K562 (cell line): ENCODE measurements around the gene CUL5. TPM values are rescaled to one million over a fixed set of nuclear protein-coding genes. Genes with fewer than 3 reads are reported as not detected.

Source experiments
- ATF1 ChIP-seq, 2 experiments: fragments of 450-650 bp in 1 of 2; IDR thresholded peaks; 2 replicates each; pipeline ENCODE4 v1.6.1; 2016; ENCODE audit warnings: missing compliant biosample characterization in 1 of 2, missing genetic modification characterization in 1 of 2
- ATF7 ChIP-seq: fragments of 450-650 bp; IDR thresholded peaks from 2 replicates; pipeline ENCODE4 v1.7.1; 2014; ENCODE audit warnings: mild to moderate bottlenecking, moderate library complexity
- C11orf30 ChIP-seq: fragments of 450-650 bp; IDR thresholded peaks from 2 replicates; pipeline ENCODE4 v1.6.1; 2016; ENCODE audit warnings: low read depth, mild to moderate bottlenecking
- CHD1 ChIP-seq: fragments of 200-600 bp; sonication (generic); IDR thresholded peaks from one replicate; pipeline ENCODE4 v1.6.1; 2012; ENCODE audit warnings: mild to moderate bottlenecking, moderate library complexity, low read length, inconsistent platforms
- CHD2 ChIP-seq: IDR thresholded peaks from 2 replicates; pipeline ENCODE4 v1.6.1; 2011; ENCODE audit warnings: low read depth, low read length
- CTBP1 ChIP-seq: fragments of 450-650 bp; IDR thresholded peaks from 2 replicates; pipeline ENCODE4 v1.6.1; 2016; ENCODE audit warnings: borderline replicate concordance
- CXXC5 ChIP-seq: fragments of 250-450 bp; sonication (Bioruptor Pico); IDR thresholded peaks from 2 replicates; pipeline ENCODE4 v1.8.0; 2022; ENCODE audit warnings: inconsistent platforms, mild to moderate bottlenecking, moderate library complexity
- DPF2 ChIP-seq: fragments of 450-650 bp; IDR thresholded peaks from 2 replicates; pipeline ENCODE4 v1.6.1; 2016
- FOS ChIP-seq: IDR thresholded peaks from 3 replicates; pipeline ENCODE4 v1.6.1; 2011; ENCODE audit not compliant: insufficient read length; ENCODE audit errors: extremely low read depth
- GATAD2A ChIP-seq: fragments of 450-650 bp; IDR thresholded peaks from 2 replicates; pipeline ENCODE4 v1.6.1; 2017
- GTF2F1 ChIP-seq: IDR thresholded peaks from 2 replicates; pipeline ENCODE4 v1.6.1; 2011; ENCODE audit warnings: low read depth, low read length, improper control_type of control experiment
- HDAC6 ChIP-seq: IDR thresholded peaks from 2 replicates; pipeline ENCODE4 v1.6.1; 2012; ENCODE audit warnings: low read depth, mild to moderate bottlenecking, control low read depth, inconsistent platforms, low read length, moderate library complexity
- HNRNPLL ChIP-seq: fragments of 200-400 bp; formaldehyde crosslinking; IDR thresholded peaks from 2 replicates; pipeline ENCODE4 v1.6.1; 2017; ENCODE audit warnings: low read length, low read depth, mild to moderate bottlenecking; ENCODE audit not compliant: poor library complexity, severe bottlenecking
- LCOR ChIP-seq: sonication (generic); formaldehyde crosslinking; IDR thresholded peaks from 2 replicates; pipeline ENCODE4 v1.8.0; 2022; ENCODE audit warnings: mild to moderate bottlenecking, missing genetic modification reagents
- MAX ChIP-seq: sonication (generic); formaldehyde crosslinking; IDR thresholded peaks from 2 replicates; pipeline ENCODE4 v1.9.0; 2022; ENCODE audit warnings: mild to moderate bottlenecking, missing genetic modification reagents
- MTA1 ChIP-seq: fragments of 450-650 bp; IDR thresholded peaks from 2 replicates; pipeline ENCODE4 v1.6.1; 2017; ENCODE audit warnings: borderline replicate concordance
- NRF1 ChIP-seq, 2 experiments: fragments of 450-650 bp; IDR thresholded peaks in 1 of 2; conservative IDR thresholded peaks in 1 of 2; 2 replicates each; pipeline ENCODE4 v1.6.1; 2014; ENCODE audit warnings: mild to moderate bottlenecking in 2 of 2
- POLR2A ChIP-seq: fragments of 450-650 bp; conservative IDR thresholded peaks from 2 replicates; pipeline ENCODE4 v1.6.1; 2016
- RBFOX2 ChIP-seq: fragments of 200-400 bp; formaldehyde crosslinking; IDR thresholded peaks from 2 replicates; pipeline ENCODE4 v1.6.1; 2017; ENCODE audit warnings: low read depth, mild to moderate bottlenecking, low read length, moderate library complexity
- SMARCE1 ChIP-seq: fragments of 450-650 bp; IDR thresholded peaks from 2 replicates; pipeline ENCODE4 v1.7.1; 2016; ENCODE audit warnings: mild to moderate bottlenecking
- SUPT5H ChIP-seq: fragments of 450-650 bp; IDR thresholded peaks from 2 replicates; pipeline ENCODE4 v1.6.1; 2016
- TAF9B ChIP-seq: fragments of 450-650 bp; IDR thresholded peaks from 2 replicates; pipeline ENCODE4 v1.6.1; 2018; ENCODE audit warnings: mild to moderate bottlenecking; ENCODE audit not compliant: partially characterized antibody
- U2AF2 ChIP-seq: fragments of 200-400 bp; formaldehyde crosslinking; optimal IDR thresholded peaks from 2 replicates; pipeline ENCODE3; 2017; ENCODE audit warnings: low read depth, mild to moderate bottlenecking, low read length
- ZNF121 ChIP-seq: sonication (generic); formaldehyde crosslinking; conservative IDR thresholded peaks from 2 replicates; pipeline ENCODE4 v1.8.0; 2022; ENCODE audit warnings: missing genetic modification reagents
- ZNF263 ChIP-seq: sonication (generic); formaldehyde crosslinking; IDR thresholded peaks from 2 replicates; pipeline ENCODE4 v1.8.0; 2022; ENCODE audit warnings: mild to moderate bottlenecking, missing genetic modification reagents, borderline replicate concordance
- ZNF282 ChIP-seq: sonication (generic); formaldehyde crosslinking; IDR thresholded peaks from 2 replicates; pipeline ENCODE4 v1.8.1; 2023; ENCODE audit warnings: missing genetic modification reagents
- ZNF583 ChIP-seq: fragments of 250-450 bp; sonication (Bioruptor Pico); IDR thresholded peaks from 2 replicates; pipeline ENCODE4 v1.4.0; 2020
- polyA plus RNA-seq, 8 experiments: library from polyadenylated mRNA; depleted of rRNA in 4 of 8; stranded (reverse) in 5 of 8; unstranded in 3 of 8; fragments of >200 nt; fragmentation: Nextera tagmentation in 2 of 8; fragmentation: Illumina TruSeq in 1 of 8; extraction: Ambion mirVana in 2 of 8; extraction: Trizol in 1 of 8; gene quantifications; 2 replicates each; pipeline versions ENCODE4 v1.2.1 to v1.2.3, GENCODE V29; 2011 to 2014; ENCODE audit warnings: inconsistent platforms in 1 of 8, missing spikeins in 1 of 8
- total RNA-seq, 7 experiments: library from RNA; depleted of rRNA in 6 of 7; stranded (reverse); fragments of >200 nt in 6 of 7; fragmentation: Illumina TruSeq in 2 of 7; extraction: Trizol in 2 of 7; gene quantifications; 2 replicates each; pipeline versions ENCODE4 v1.2.1 to v1.2.3, GENCODE V29; 2011 to 2021; ENCODE audit warnings: low replicate concordance in 1 of 7
- TF ChIP-seq, protein P1 (sequence below), 2 experiments: fragments of 450-650 bp; IDR thresholded peaks; 2 replicates each; pipeline ENCODE4 v1.6.1; 2018; ENCODE audit warnings: mild to moderate bottlenecking in 2 of 2, low read depth in 1 of 2; ENCODE audit not compliant: partially characterized antibody in 2 of 2

CUL5 gene
- total and polyA plus RNA-seq, 9 of the 15 experiments (the other 6 are each of a cell fraction or from before 2014, with no cell fraction given), result 14.3 to 45.9 (median 23.0) TPM

DNA sequence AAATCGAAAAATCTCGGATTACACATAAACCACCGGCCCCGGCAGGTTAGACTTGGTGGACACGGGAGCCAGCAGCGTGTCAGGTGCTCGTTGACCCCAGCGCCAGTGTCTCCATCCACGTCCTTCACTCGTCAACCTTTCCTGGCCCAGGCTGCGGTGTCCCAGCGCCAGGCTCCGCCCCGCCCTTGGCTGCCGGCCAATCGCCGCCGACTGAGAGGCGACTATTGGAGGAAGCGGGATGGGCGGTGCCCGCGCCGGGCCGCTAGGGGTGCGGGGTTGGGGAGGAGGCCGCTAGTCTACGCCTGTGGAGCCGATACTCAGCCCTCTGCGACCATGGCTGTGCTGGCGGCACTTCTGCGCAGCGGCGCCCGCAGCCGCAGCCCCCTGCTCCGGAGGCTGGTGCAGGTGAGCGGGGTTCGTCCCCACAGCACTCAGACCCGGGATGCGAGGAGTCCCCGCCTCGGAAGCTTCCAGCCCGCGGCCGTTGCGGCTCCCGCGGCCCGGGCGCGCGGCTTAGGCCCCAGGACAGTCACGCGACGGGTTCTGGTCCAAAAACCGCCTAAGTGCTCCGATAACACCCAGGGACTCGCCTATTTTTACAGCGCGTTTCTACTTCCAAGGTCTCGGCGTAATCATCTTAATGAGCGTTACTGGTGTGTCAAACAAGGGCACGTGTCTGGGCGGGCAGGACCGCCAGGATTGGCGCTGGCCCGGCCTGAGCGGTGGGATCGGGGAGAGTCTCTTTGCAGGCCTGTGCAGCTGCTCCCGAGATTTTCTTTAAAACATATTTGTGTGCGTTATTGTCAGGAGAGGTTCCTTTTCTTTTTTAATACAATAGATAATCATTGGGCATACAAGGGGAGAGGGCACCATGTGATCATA is 112.8 kb downstream of the CUL5 start, which contains the start of gene ACAT1 (continued):
- TF ChIP-seq ZNF263 (peak; percentile 47; the same call in 1 of the 2 replicates), HDAC6 (no peak), U2AF2 (no peak), ZNF583 (CRISPR knock-in tag) (peak; percentile 45; the same call in 1 of the 2 replicates), FOS (peak; percentile 25), GTF2F1 (no peak; the same call in 1 of the 2 replicates), CHD1 (peak; percentile 85), HNRNPLL (peak; percentile 90), LCOR (CRISPR knock-in tag) (peak; percentile 97), MAX (CRISPR knock-in tag) (peak; percentile 85), CXXC5 (CRISPR knock-in tag) (peak; percentile 89), C11orf30 (no peak), POLR2A (peak; percentile 91), ATF1 (CRISPR knock-in tag; IDR thresholded peaks at IDR 0.05) (no peak), ATF1 (tag; IDR thresholded peaks at IDR 0.05) (peak; percentile 81), MTA1 (no peak), GATAD2A (0 out of 2 replicates have a peak, but pooled peaks have one; percentile 34), RBFOX2 (peak; percentile 98), NRF1 (conservative IDR thresholded peaks at IDR 0.05 in 1 of 2, IDR thresholded peaks at IDR 0.05 in 1 of 2) (peak; percentile 78 to 81), ZNF282 (CRISPR knock-in tag) (peak; percentile 49; the same call in 1 of the 2 replicates), CTBP1 (peak; percentile 91), SUPT5H (peak; percentile 90), SMARCE1 (0 out of 2 replicates have a peak, but pooled peaks have one; percentile 13), DPF2 (peak; percentile 15; the same call in 1 of the 2 replicates), CHD2 (0 out of 2 replicates have a peak, but pooled peaks have one; percentile 6), ZNF121 (peak; percentile 79), ATF7 (peak; percentile 73), TAF9B (peak; percentile 40)
- TF ChIP-seq, protein P1, sequence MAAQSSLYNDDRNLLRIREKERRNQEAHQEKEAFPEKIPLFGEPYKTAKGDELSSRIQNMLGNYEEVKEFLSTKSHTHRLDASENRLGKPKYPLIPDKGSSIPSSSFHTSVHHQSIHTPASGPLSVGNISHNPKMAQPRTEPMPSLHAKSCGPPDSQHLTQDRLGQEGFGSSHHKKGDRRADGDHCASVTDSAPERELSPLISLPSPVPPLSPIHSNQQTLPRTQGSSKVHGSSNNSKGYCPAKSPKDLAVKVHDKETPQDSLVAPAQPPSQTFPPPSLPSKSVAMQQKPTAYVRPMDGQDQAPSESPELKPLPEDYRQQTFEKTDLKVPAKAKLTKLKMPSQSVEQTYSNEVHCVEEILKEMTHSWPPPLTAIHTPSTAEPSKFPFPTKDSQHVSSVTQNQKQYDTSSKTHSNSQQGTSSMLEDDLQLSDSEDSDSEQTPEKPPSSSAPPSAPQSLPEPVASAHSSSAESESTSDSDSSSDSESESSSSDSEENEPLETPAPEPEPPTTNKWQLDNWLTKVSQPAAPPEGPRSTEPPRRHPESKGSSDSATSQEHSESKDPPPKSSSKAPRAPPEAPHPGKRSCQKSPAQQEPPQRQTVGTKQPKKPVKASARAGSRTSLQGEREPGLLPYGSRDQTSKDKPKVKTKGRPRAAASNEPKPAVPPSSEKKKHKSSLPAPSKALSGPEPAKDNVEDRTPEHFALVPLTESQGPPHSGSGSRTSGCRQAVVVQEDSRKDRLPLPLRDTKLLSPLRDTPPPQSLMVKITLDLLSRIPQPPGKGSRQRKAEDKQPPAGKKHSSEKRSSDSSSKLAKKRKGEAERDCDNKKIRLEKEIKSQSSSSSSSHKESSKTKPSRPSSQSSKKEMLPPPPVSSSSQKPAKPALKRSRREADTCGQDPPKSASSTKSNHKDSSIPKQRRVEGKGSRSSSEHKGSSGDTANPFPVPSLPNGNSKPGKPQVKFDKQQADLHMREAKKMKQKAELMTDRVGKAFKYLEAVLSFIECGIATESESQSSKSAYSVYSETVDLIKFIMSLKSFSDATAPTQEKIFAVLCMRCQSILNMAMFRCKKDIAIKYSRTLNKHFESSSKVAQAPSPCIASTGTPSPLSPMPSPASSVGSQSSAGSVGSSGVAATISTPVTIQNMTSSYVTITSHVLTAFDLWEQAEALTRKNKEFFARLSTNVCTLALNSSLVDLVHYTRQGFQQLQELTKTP (IDR thresholded peaks at IDR 0.05; ENCODE audit: low read depth in 1 of 2, partially characterized antibody in 2 of 2), result peak in 1 of 2 experiments; percentile 14
